NOMO-1 treated with DMSO at 0.1 percent for 48 hours (cell line): ENCODE measurements around the gene DYNLRB2.

ENCODE experiments used
- DNase-seq: peaks from one replicate; lab custom pipeline; 2025; ENCODE audit not compliant: unreplicated experiment; lab: John Stamatoyannopoulos, UW

DYNLRB2 gene

DNA sequence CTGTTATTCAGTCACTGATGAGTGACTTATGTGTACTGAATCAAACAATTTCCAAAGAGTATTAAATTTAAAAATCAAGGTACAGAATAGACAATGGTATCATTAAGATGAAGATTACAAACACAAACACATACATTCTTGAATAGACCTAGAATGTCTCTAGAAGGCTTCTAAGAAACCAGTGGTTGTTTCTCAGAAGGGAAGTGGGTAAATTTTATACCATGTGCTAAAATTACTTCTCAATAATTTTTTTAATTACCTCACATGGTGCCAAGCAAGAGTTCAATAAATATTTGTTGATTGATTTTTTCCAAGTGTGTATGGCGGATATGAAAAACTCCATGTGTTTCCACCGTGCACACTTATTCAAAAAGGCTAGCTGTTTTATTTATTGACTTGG, 6.4 kb downstream of the DYNLRB2 start:
- no peak for DNase-seq

DNA sequence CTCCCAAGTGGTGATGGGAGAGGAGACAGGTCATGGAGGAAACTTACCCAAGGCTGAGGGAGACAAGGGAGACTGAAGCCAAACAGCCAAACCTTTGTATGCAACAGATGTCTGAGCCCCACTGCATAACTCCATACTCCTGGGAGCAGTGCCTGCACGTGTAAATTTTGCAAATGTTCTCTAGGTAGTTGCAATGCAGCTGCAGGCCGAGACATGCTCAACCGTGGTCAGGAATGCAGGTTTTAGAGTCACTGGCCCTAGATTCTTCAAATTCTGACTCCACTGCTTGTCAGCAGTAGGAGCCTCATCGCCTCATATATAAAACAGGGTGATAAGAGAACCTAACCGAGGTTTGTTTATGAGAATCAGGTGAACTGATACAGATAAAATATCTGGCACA, 11.5 kb downstream of the DYNLRB2 start:
- DNase-seq, result no peak

GRCh38 chr16:80554033-80554432, 13.2 kb downstream of the DYNLRB2 start:
- DNase-seq, result no peak

GRCh38 chr16:80556481-80556880, 15.7 kb downstream of the DYNLRB2 start:
- no peak for DNase-seq

- no peak for DNase-seq
These were observed 16.2 kb downstream of the DYNLRB2 start for GRCh38 chr16:80557037-80557436.

DNA sequence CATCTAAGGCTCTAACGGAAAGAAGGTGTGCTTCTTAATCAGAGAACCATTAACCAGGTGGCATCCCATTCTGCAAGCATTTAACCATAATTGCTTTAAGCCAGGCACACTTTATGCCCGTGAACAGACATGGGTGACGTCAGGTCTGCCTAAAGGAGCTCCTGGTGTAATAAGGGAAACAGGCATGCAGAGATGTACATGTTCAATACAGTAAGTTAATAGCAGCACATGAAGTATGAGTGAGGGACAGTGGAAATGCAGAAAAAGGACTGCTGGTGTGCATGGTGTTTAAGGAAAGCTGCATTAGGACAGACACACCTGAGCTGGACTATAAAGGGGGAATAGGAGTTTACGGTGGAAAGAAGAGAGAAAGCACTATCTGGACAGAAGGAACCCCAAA, 18.6 kb downstream of the DYNLRB2 start:
- DNase-seq, result no peak

DNA sequence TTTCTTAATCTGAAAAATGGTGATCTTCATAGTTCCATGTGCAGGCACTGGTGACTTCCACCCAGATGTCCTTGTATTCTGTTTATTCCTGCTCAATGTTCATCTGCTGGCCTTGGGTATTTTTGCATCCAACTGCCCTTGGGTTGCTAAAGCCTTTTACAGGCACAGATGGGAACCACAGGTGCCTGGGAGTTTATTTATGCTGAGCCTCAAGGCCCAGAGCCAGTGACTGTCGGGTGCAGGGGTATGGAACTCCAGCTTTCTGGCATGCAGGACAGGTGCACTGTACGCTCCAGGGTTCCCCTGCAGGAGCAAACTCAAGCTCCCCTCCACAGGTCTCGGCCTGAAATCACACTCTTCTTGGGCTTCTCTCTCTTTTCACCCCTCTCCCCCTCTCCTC, 22.3 kb downstream of the DYNLRB2 start:
- no peak for DNase-seq

GRCh38 chr16:80564394-80564793, 23.6 kb downstream of the DYNLRB2 start:
- no peak for DNase-seq

DNA sequence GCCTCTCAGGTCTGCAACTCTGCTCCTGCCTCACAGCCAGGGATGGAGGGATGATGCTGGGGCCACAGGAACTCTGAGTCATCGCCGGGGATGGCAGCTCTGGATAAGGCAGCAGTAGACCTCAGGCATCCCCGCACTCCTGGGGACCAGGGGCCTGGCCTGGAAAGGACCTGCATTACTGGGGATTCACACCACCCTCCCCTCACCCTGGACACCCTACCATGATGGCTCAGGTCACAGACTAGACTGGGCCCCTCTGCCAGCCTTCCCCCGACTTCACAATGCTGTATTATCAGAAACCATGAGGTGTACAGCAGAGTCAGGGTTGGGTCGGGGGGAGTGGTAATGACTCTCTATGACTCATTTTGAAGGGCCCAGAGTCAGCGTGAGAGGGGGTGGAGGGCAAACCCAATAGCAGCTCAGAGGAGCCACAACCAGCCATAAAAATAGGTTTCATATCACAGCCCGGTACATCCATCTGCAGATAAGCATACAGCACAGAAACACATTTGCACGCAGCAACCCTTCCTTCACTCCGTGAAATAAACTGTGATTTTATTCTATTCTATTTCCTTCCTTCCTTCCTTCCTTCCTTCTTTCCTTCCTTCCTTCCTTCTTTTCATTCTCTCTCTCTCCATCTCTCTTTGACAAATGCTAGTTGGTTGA, 28.8 kb downstream of the DYNLRB2 start:
- no peak for DNase-seq

- no peak for DNase-seq
These were observed 29.3 kb downstream of the DYNLRB2 start for GRCh38 chr16:80570106-80570478.

DNA sequence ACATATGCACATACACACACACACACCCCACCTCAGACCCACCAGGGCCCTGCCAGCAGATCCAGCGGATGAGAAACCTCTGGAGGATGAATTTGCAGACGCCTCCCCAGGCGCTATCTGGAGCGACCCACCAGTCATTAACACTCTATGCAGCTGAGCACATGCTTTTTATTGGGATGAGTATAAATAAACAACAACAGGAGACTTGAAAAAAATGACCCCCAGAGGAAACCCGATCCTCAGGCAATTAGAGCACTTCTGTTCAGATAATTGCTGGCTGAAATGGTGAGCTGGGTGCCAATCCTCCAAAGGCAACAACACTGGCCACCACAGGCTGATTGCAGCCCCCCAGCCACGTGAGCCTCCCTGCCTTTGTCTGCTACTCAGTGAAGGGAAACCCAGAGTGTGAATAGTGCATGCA, 32.9 kb downstream of the DYNLRB2 start:
- DNase-seq, result no peak

- no peak for DNase-seq
These were observed 35.6 kb downstream of the DYNLRB2 start for GRCh38 chr16:80576343-80576912.

- no peak for DNase-seq
These were observed 36.9 kb downstream of the DYNLRB2 start for GRCh38 chr16:80577485-80578280.

GRCh38 chr16:80580109-80580832, 39.5 kb downstream of the DYNLRB2 start:
- DNase-seq, result no peak

DNA sequence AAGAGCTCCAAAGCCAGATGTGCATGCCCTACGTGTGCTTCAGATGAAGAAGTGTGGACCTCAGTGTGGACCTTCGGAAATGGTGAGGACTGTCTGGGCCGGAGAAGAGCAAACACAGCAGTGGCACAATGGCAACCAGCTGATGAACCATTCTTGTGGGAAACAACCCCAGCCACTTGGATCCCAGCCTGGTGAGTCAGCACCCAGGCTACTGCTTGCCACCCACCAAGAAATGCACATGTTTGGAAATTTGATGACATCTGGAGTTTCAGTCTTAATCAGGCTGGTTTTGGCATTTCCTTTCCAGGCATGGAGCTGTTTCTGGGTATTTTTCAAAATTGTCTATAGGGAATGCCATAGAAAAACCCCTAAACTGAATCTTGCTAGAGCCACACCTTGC, 42.7 kb downstream of the DYNLRB2 start:
- DNase-seq, result no peak

- DNase-seq, result no peak
These were observed 45.0 kb downstream of the DYNLRB2 start for GRCh38 chr16:80585764-80586163.

DNA sequence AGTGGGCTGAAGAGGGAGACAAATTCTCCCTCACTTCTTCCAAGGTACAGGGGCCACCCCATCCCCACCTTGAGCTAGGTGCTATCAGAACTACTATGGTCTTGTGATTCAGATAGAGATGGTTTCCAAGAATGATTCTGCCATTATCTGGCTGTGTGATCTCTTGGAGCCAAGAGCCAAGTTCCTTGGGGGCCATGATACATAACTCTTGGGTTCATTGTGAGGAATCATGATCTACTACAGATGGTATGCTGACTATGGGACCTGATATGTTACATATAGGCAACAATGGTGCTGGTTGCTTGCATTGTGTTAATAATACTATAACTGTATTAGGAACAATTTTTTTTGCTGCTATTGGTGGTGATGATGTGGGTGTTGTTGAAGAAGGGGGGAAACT, 45.7 kb downstream of the DYNLRB2 start:
- no peak for DNase-seq

- no peak for DNase-seq
These were observed 46.3 kb downstream of the DYNLRB2 start for GRCh38 chr16:80587071-80587470.

DNA sequence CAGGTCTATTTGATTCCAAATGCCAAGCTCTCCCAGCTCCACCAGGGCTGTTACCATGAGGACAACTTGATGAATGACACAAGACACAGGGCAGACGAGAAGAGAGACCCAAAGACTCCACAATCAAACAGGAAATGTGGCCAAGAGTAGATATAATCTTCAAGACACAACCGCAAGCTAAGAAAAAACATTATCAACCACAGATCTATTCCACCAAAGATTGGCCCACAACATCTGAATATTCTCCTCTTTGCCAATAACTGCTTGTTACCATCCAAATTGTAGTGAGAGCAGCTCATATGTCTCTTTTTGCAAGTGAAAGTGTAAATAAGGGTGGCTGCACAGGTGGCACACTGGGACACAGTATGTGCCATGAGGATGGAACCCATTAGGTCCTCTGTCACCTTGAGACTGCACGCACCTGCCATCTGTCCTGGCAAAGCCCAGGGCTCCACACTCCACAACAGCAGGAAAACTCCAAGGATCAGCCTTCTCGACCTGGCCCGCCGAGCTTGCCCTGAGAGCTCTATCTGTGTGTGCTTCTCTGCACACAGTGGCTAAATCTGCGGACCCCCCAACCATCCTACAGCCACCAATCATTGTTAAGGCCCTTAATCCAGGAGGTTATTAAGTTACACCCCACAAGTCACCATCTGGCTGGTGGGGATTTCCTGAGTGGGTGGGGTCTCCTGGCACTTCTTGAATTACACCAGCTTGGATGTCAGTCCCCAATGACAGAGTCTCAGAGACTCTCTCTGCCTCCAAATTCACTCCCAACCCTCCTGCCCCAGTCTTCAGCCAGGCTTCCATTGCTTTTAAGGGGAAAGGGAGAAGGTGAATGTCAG, 50.5 kb downstream of the DYNLRB2 start:
- no peak for DNase-seq

DNA sequence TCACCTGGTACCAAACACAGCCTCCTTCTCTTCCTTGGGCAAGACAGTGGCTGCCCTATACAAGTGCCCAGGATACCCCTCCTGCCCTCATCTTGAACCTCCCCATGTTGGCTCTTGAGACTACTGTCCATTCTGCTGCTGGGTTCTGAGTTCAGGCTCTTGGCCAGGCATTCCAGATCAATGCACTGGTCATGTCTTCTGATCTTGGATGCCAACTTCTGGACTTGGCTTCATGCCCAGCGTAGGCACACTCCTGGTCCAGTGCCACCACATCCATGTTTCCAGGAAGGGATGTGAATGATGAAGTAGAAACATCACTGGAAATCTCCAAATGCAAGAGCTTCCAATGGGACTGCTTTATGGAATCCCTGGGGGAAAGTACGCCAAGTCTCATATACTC, 51.5 kb downstream of the DYNLRB2 start:
- DNase-seq, result no peak

DNA sequence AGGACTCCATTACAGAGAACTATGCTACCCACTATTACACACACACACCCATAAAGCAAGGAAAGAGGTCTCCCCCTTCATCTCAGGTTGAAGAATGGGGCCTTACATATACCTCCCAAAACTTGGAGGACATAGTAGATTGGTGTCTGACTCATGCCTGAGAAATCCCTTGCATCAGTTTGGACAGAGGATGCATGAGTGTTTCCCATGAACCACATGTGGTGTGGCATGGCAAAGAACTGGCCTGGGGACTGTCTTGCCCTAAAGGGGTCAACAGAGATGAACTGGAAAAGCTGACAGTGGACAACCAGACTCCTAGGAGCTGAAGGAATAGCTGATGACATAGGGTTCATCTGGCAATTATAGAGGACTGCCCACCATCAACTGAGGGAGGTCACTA, 54.0 kb downstream of the DYNLRB2 start:
- no peak for DNase-seq
